Measurements from ENCODE around the gene SLC25A22. TPM values are rescaled to one million over a fixed set of nuclear protein-coding genes. Genes with fewer than 3 reads are reported as not detected.

SLC25A22 gene
- total RNA-seq, 3 donors from 2014 or later: 156 to 166 (median 161) TPM

- peak; percentile 5 to 12 for ATAC-seq
- no peak for DNase-seq
- Mint-ChIP-seq H3K9me3 (no peaks in the 10 kb centered on the region), H3K36me3 (ENCODE audit: insufficient read depth) (peaks cover 5% of the 10 kb centered on the region), H3K4me3 (peak overlapping the region; percentile 38), H3K4me1 (ENCODE audit: low read depth) (peaks cover 31% of the 10 kb centered on the region), H3K27me3 (ENCODE audit: low read depth) (peaks cover 48% of the 10 kb centered on the region)
Observed at GRCh38 chr11:829847-830294, 31.8 kb upstream of the SLC25A22 start.

- ATAC-seq (no peak), DNase-seq (no peak)
- Mint-ChIP-seq H3K4me3 (peak overlapping the region; percentile 38), H3K36me3 (ENCODE audit: insufficient read depth) (peaks cover 7% of the 10 kb centered on the region), H3K9me3 (no peaks in the 10 kb centered on the region), H3K4me1 (ENCODE audit: low read depth) (peaks cover 29% of the 10 kb centered on the region), H3K27me3 (ENCODE audit: low read depth) (peaks cover 48% of the 10 kb centered on the region)
Observed at GRCh38 chr11:829176-829846, 31.2 kb upstream of the SLC25A22 start.

- ATAC-seq: no peak
- peaks cover 48% of the 10 kb centered on the region for H3K27me3 Mint-ChIP-seq (ENCODE audit: low read depth)
- no peak for DNase-seq
- no peak overlapping the region for H3K4me3 Mint-ChIP-seq
- peaks cover 7% of the 10 kb centered on the region for H3K36me3 Mint-ChIP-seq (ENCODE audit: insufficient read depth)
- H3K4me1 Mint-ChIP-seq (ENCODE audit: low read depth): peaks cover 26% of the 10 kb centered on the region
- H3K9me3 Mint-ChIP-seq: no peaks in the 10 kb centered on the region
Observed at GRCh38 chr11:828506-829175, 30.6 kb upstream of the SLC25A22 start.

- Mint-ChIP-seq H3K27me3 (ENCODE audit: low read depth) (peaks cover 48% of the 10 kb centered on the region), H3K9me3 (no peaks in the 10 kb centered on the region), H3K36me3 (ENCODE audit: insufficient read depth) (peaks cover 9% of the 10 kb centered on the region), H3K4me3 (peak within 1 kb of the TSS; percentile 51), H3K4me1 (ENCODE audit: low read depth) (peaks cover 26% of the 10 kb centered on the region)
- DNase-seq (no peak), ATAC-seq (no peak)
Observed at GRCh38 chr11:827897-828192, 29.8 kb upstream of the SLC25A22 start, which contains the start of gene CRACR2B. Gene CRACR2B (plus strand): TSS chr11:827919. CDS start chr11:828608, 689 bp downstream.

GRCh38 chr11:827146-827896 is 29.2 kb upstream of the SLC25A22 start:
- Mint-ChIP-seq H3K4me3 (peak overlapping the region; percentile 51), H3K9me3 (no peaks in the 10 kb centered on the region), H3K27me3 (ENCODE audit: low read depth) (peaks cover 48% of the 10 kb centered on the region), H3K4me1 (ENCODE audit: low read depth) (peaks cover 27% of the 10 kb centered on the region), H3K36me3 (ENCODE audit: insufficient read depth) (peaks cover 9% of the 10 kb centered on the region)
- DNase-seq: no peak
- peak in 1 of 2 donors; percentile 10 for ATAC-seq

- ATAC-seq: peak in 1 of 2 donors; percentile 1
- Mint-ChIP-seq H3K4me1 (ENCODE audit: low read depth) (peaks cover 27% of the 10 kb centered on the region), H3K9me3 (no peaks in the 10 kb centered on the region), H3K36me3 (ENCODE audit: insufficient read depth) (peaks cover 9% of the 10 kb centered on the region), H3K27me3 (ENCODE audit: low read depth) (peaks cover 44% of the 10 kb centered on the region), H3K4me3 (peak overlapping the region; percentile 74)
- no peak for DNase-seq
Observed at GRCh38 chr11:826836-827145, 28.7 kb upstream of the SLC25A22 start.

- peak overlapping the region; percentile 74 for H3K4me3 Mint-ChIP-seq
- no peaks in the 10 kb centered on the region for H3K9me3 Mint-ChIP-seq
Observed at GRCh38 chr11:826227-826621, 28.1 kb upstream of the SLC25A22 start.

GRCh38 chr11:825366-826226 is 27.5 kb upstream of the SLC25A22 start:
- DNase-seq (no peak), ATAC-seq (no peak)
- peaks cover 9% of the 10 kb centered on the region for H3K36me3 Mint-ChIP-seq (ENCODE audit: insufficient read depth)
- H3K27me3 Mint-ChIP-seq (ENCODE audit: low read depth): peaks cover 35% of the 10 kb centered on the region
- no peaks in the 10 kb centered on the region for H3K9me3 Mint-ChIP-seq
- H3K4me3 Mint-ChIP-seq: no peak overlapping the region
- peaks cover 26% of the 10 kb centered on the region for H3K4me1 Mint-ChIP-seq (ENCODE audit: low read depth)

More at GRCh38 chr11:826227-826621, 28.1 kb upstream of the SLC25A22 start:
- DNase-seq: no peak
- H3K36me3 Mint-ChIP-seq (ENCODE audit: insufficient read depth): peaks cover 9% of the 10 kb centered on the region
- ATAC-seq: no peak
- H3K27me3 Mint-ChIP-seq (ENCODE audit: low read depth): peaks cover 38% of the 10 kb centered on the region
- peaks cover 24% of the 10 kb centered on the region for H3K4me1 Mint-ChIP-seq (ENCODE audit: low read depth)

GRCh38 chr11:824942-825341 is 26.9 kb upstream of the SLC25A22 start:
- ATAC-seq: no peak
- peaks cover 26% of the 10 kb centered on the region for H3K4me1 Mint-ChIP-seq (ENCODE audit: low read depth)
- H3K9me3 Mint-ChIP-seq: no peaks in the 10 kb centered on the region
- no peak overlapping the region for H3K4me3 Mint-ChIP-seq
- peaks cover 9% of the 10 kb centered on the region for H3K36me3 Mint-ChIP-seq (ENCODE audit: insufficient read depth)
- H3K27me3 Mint-ChIP-seq (ENCODE audit: low read depth): peaks cover 31% of the 10 kb centered on the region
- DNase-seq: no peak

- H3K9me3 Mint-ChIP-seq: no peaks in the 10 kb centered on the region
- DNase-seq (no peak), ATAC-seq (no peak)
- H3K4me1 Mint-ChIP-seq (ENCODE audit: low read depth): peaks cover 22% of the 10 kb centered on the region
- H3K4me3 Mint-ChIP-seq: no peak overlapping the region
- peaks cover 25% of the 10 kb centered on the region for H3K27me3 Mint-ChIP-seq (ENCODE audit: low read depth)
- H3K36me3 Mint-ChIP-seq (ENCODE audit: insufficient read depth): peaks cover 9% of the 10 kb centered on the region
Observed at GRCh38 chr11:824292-824880, 26.3 kb upstream of the SLC25A22 start.

GRCh38 chr11:823441-824291 is 25.6 kb upstream of the SLC25A22 start:
- ATAC-seq (no peak), DNase-seq (no peak)
- Mint-ChIP-seq H3K36me3 (ENCODE audit: insufficient read depth) (peaks cover 9% of the 10 kb centered on the region), H3K4me1 (ENCODE audit: low read depth) (peaks cover 15% of the 10 kb centered on the region), H3K27me3 (ENCODE audit: low read depth) (peaks cover 18% of the 10 kb centered on the region), H3K9me3 (no peaks in the 10 kb centered on the region), H3K4me3 (no peak overlapping the region)

GRCh38 chr11:821512-822371 is 23.7 kb upstream of the SLC25A22 start:
- H3K9me3 Mint-ChIP-seq: no peaks in the 10 kb centered on the region

More at GRCh38 chr11:821512-822371, 23.7 kb upstream of the SLC25A22 start:
- ATAC-seq (no peak), DNase-seq (no peak)
- Mint-ChIP-seq H3K36me3 (ENCODE audit: insufficient read depth) (peaks cover 9% of the 10 kb centered on the region), H3K4me1 (ENCODE audit: low read depth) (peaks cover 13% of the 10 kb centered on the region), H3K4me3 (peak overlapping the region; percentile 84), H3K27me3 (ENCODE audit: low read depth) (peaks cover 6% of the 10 kb centered on the region)
